GM12874 (cell line): Measurements from ENCODE around the gene RPUSD4.

Source experiments
- CTCF ChIP-seq: IDR thresholded peaks from 2 replicates; pipeline ENCODE4 v1.5.1; 2011; ENCODE audit warnings: low read depth, mild to moderate bottlenecking, control low read depth, low read length, moderate library complexity; ENCODE audit not compliant: insufficient read depth

The RPUSD4 gene, protein sequence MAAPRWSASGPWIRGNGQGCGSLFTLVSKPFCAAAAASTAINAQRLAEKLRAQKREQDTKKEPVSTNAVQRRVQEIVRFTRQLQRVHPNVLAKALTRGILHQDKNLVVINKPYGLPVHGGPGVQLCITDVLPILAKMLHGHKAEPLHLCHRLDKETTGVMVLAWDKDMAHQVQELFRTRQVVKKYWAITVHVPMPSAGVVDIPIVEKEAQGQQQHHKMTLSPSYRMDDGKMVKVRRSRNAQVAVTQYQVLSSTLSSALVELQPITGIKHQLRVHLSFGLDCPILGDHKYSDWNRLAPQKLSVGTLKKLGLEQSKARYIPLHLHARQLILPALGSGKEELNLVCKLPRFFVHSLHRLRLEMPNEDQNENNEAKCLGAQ

GRCh38 chr11:126211236-126212088 lies at the start of gene RPUSD4, which contains the start of gene FAM118B:
Gene RPUSD4 (minus strand): TSS chr11:126211650. CDS start chr11:126211638, 12 bp downstream.
Gene FAM118B (plus strand): TSS chr11:126211782. CDS start chr11:126235002, 23,220 bp downstream.
- TF ChIP-seq CTCF = no peak

- no peak for TF ChIP-seq CTCF
Measured at GRCh38 chr11:126257764-126258163, 46.3 kb upstream of the RPUSD4 start.

DNA sequence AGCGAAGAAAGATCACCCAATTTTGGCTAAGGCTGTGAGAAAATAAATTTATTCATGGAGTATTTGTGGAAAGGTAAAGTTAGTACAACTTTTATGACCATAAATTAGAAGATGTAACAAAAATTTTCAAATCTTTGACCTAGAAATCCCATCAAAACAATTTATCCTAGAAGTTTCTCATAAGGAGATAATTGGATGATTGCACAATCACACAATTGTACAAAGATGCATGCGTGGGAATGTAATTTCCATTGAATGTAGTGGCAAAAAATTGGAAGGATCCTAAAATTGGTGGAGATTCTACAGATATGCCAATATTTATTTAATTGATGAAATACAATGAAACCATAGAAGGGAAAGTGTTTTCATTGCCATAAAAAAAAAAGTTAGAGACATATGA lies 45.7 kb upstream of the RPUSD4 start:
- TF ChIP-seq CTCF = no peak

- TF ChIP-seq CTCF = no peak
Measured at GRCh38 chr11:126256216-126256615, 44.8 kb upstream of the RPUSD4 start.

DNA sequence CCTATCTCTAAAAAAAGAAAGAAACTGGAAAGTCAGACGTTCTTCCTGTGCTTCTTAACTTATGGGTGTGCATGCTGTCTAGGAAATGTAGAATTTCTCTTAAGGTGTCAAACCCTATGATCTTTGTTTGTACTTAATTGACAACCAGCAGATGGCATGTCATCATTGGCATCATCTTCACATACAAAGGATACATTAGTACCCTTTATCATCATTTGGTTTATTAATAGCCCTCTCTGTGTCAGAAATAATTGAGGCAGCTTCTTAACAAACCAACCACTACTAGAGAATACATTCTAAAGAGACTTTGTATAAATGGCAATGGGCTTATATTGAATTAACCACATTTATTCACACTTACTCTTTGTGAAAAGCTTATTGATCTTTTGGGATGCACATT lies 43.4 kb upstream of the RPUSD4 start:
- no peak for TF ChIP-seq CTCF

DNA sequence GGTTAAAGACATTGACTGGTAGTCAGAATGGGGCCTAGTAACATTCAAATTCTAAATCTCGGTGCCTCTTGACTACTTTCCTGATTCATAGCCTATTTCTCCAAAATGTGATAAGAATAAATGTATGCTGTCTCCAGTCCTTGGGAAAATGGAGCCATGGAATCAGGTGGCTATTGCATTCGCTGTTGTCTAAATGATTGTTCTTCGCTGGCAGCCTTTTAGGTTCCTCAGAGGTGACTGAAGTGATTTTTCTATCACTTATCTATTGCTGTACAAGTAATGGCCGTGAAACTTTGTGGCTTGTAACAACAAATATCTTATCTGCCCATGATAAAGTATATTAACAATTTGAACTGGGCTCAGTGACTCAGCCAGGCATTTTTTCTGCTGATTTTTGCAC lies 41.8 kb upstream of the RPUSD4 start:
- TF ChIP-seq CTCF = no peak

- TF ChIP-seq CTCF = no peak
Measured at GRCh38 chr11:126246636-126247035, 35.2 kb upstream of the RPUSD4 start.
